Measurements from ENCODE around the gene UGT1A6. TPM values are rescaled to one million over a fixed set of nuclear protein-coding genes. Genes with fewer than 3 reads are reported as not detected.

UGT1A6 gene
- total and polyA plus RNA-seq, 2 experiments from 2014 or later = not detected

DNA sequence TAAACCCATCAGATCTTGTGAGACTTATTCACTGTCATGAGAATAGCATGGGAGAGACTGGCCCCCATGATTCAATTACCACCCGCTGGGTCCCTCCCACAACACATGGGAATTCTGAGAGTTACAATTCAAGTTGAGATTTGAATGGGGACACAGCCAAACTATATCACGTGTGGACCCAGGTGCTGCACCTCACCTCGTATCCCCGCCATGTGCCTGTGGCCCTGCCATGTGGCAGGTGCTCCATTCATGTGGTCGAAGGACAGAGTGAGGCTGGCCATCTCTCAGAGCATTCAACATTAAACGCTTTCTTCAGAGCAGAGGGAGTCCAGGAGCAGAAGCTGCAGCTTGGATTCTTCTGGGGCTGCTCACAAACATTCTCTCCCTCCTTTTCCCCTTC lies 117.7 kb downstream of the UGT1A6 start:
- no peaks in the 10 kb centered on the region for H3K4me1 ChIP-seq (ENCODE audit: insufficient read depth)
- no peak overlapping the region for H3K4me2 ChIP-seq
- H3K27ac Mint-ChIP-seq = no peak overlapping the region
- no peaks in the 10 kb centered on the region for H3K79me2 ChIP-seq (replicated peaks; ENCODE audit: insufficient read depth)
- no peaks in the 10 kb centered on the region for H4K20me1 ChIP-seq (replicated peaks; ENCODE audit: insufficient read depth)
- no peaks in the 10 kb centered on the region for H3F3A ChIP-seq (replicated peaks; ENCODE audit: low read depth)
- H3K36me3 ChIP-seq (ENCODE audit: insufficient read depth) = no peaks in the 10 kb centered on the region
- H3K9me2 ChIP-seq (ENCODE audit: insufficient read depth) = peaks cover 6% of the 10 kb centered on the region
- no peak overlapping the region for H3K4me3 ChIP-seq
- H3K4me1 Mint-ChIP-seq = no peaks in the 10 kb centered on the region
- DNase-seq (ENCODE audit: low spot score) (no peak), ATAC-seq (no peak)
- peaks cover 2% of the 10 kb centered on the region for H3K27me3 Mint-ChIP-seq (ENCODE audit: insufficient read depth, low read depth, poor library complexity)
- no peaks in the 10 kb centered on the region for H3K36me3 Mint-ChIP-seq (ENCODE audit: low read depth)
- TF ChIP-seq JUNB (IDR thresholded peaks at IDR 0.05; ENCODE audit: unreplicated experiment) = no peak
- TF ChIP-seq, protein P1, sequence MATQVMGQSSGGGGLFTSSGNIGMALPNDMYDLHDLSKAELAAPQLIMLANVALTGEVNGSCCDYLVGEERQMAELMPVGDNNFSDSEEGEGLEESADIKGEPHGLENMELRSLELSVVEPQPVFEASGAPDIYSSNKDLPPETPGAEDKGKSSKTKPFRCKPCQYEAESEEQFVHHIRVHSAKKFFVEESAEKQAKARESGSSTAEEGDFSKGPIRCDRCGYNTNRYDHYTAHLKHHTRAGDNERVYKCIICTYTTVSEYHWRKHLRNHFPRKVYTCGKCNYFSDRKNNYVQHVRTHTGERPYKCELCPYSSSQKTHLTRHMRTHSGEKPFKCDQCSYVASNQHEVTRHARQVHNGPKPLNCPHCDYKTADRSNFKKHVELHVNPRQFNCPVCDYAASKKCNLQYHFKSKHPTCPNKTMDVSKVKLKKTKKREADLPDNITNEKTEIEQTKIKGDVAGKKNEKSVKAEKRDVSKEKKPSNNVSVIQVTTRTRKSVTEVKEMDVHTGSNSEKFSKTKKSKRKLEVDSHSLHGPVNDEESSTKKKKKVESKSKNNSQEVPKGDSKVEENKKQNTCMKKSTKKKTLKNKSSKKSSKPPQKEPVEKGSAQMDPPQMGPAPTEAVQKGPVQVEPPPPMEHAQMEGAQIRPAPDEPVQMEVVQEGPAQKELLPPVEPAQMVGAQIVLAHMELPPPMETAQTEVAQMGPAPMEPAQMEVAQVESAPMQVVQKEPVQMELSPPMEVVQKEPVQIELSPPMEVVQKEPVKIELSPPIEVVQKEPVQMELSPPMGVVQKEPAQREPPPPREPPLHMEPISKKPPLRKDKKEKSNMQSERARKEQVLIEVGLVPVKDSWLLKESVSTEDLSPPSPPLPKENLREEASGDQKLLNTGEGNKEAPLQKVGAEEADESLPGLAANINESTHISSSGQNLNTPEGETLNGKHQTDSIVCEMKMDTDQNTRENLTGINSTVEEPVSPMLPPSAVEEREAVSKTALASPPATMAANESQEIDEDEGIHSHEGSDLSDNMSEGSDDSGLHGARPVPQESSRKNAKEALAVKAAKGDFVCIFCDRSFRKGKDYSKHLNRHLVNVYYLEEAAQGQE (IDR thresholded peaks at IDR 0.05; ENCODE audit: unreplicated experiment) = no peak
- TF ChIP-seq, protein P2, sequence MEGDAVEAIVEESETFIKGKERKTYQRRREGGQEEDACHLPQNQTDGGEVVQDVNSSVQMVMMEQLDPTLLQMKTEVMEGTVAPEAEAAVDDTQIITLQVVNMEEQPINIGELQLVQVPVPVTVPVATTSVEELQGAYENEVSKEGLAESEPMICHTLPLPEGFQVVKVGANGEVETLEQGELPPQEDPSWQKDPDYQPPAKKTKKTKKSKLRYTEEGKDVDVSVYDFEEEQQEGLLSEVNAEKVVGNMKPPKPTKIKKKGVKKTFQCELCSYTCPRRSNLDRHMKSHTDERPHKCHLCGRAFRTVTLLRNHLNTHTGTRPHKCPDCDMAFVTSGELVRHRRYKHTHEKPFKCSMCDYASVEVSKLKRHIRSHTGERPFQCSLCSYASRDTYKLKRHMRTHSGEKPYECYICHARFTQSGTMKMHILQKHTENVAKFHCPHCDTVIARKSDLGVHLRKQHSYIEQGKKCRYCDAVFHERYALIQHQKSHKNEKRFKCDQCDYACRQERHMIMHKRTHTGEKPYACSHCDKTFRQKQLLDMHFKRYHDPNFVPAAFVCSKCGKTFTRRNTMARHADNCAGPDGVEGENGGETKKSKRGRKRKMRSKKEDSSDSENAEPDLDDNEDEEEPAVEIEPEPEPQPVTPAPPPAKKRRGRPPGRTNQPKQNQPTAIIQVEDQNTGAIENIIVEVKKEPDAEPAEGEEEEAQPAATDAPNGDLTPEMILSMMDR (conservative IDR thresholded peaks at IDR 0.05; ENCODE audit: low read depth in 2 of 2) = no peak
- no peak for TF ChIP-seq STAT1 (IDR thresholded peaks at IDR 0.05; ENCODE audit: unreplicated experiment)
- TF ChIP-seq CREB1 (CRISPR knock-in tag; IDR thresholded peaks at IDR 0.05; ENCODE audit: low read depth) = no peak
- TF ChIP-seq, protein P3, sequence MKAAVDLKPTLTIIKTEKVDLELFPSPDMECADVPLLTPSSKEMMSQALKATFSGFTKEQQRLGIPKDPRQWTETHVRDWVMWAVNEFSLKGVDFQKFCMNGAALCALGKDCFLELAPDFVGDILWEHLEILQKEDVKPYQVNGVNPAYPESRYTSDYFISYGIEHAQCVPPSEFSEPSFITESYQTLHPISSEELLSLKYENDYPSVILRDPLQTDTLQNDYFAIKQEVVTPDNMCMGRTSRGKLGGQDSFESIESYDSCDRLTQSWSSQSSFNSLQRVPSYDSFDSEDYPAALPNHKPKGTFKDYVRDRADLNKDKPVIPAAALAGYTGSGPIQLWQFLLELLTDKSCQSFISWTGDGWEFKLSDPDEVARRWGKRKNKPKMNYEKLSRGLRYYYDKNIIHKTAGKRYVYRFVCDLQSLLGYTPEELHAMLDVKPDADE (IDR thresholded peaks at IDR 0.05) = no peak
- no peak for TF ChIP-seq NANOG (IDR thresholded peaks at IDR 0.05; ENCODE audit: borderline replicate concordance)
- TF ChIP-seq ZNF331 (CRISPR knock-in tag; IDR thresholded peaks at IDR 0.05; ENCODE audit: low read depth) = no peak
- no peak for TF ChIP-seq POLR2AphosphoS5 (IDR thresholded peaks at IDR 0.05; ENCODE audit: low read depth)
- TF ChIP-seq, protein P4, sequence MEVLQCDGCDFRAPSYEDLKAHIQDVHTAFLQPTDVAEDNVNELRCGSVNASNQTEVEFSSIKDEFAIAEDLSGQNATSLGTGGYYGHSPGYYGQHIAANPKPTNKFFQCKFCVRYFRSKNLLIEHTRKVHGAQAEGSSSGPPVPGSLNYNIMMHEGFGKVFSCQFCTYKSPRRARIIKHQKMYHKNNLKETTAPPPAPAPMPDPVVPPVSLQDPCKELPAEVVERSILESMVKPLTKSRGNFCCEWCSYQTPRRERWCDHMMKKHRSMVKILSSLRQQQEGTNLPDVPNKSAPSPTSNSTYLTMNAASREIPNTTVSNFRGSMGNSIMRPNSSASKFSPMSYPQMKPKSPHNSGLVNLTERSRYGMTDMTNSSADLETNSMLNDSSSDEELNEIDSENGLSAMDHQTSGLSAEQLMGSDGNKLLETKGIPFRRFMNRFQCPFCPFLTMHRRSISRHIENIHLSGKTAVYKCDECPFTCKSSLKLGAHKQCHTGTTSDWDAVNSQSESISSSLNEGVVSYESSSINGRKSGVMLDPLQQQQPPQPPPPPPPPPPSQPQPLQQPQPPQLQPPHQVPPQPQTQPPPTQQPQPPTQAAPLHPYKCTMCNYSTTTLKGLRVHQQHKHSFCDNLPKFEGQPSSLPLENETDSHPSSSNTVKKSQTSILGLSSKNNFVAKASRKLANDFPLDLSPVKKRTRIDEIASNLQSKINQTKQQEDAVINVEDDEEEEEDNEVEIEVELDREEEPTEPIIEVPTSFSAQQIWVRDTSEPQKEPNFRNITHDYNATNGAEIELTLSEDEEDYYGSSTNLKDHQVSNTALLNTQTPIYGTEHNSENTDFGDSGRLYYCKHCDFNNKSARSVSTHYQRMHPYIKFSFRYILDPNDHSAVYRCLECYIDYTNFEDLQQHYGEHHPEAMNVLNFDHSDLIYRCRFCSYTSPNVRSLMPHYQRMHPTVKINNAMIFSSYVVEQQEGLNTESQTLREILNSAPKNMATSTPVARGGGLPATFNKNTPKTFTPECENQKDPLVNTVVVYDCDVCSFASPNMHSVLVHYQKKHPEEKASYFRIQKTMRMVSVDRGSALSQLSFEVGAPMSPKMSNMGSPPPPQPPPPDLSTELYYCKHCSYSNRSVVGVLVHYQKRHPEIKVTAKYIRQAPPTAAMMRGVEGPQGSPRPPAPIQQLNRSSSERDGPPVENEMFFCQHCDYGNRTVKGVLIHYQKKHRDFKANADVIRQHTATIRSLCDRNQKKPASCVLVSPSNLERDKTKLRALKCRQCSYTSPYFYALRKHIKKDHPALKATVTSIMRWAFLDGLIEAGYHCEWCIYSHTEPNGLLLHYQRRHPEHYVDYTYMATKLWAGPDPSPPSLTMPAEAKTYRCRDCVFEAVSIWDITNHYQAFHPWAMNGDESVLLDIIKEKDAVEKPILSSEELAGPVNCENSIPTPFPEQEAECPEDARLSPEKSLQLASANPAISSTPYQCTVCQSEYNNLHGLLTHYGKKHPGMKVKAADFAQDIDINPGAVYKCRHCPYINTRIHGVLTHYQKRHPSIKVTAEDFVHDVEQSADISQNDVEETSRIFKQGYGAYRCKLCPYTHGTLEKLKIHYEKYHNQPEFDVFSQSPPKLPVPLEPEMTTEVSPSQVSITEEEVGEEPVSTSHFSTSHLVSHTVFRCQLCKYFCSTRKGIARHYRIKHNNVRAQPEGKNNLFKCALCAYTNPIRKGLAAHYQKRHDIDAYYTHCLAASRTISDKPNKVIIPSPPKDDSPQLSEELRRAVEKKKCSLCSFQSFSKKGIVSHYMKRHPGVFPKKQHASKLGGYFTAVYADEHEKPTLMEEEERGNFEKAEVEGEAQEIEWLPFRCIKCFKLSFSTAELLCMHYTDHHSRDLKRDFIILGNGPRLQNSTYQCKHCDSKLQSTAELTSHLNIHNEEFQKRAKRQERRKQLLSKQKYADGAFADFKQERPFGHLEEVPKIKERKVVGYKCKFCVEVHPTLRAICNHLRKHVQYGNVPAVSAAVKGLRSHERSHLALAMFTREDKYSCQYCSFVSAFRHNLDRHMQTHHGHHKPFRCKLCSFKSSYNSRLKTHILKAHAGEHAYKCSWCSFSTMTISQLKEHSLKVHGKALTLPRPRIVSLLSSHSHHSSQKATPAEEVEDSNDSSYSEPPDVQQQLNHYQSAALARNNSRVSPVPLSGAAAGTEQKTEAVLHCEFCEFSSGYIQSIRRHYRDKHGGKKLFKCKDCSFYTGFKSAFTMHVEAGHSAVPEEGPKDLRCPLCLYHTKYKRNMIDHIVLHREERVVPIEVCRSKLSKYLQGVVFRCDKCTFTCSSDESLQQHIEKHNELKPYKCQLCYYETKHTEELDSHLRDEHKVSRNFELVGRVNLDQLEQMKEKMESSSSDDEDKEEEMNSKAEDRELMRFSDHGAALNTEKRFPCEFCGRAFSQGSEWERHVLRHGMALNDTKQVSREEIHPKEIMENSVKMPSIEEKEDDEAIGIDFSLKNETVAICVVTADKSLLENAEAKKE (CRISPR knock-in tag; IDR thresholded peaks at IDR 0.05) = no peak
- H3K27me3 ChIP-seq (ENCODE audit: insufficient read depth) = no peaks in the 10 kb centered on the region
- H3K4me3 Mint-ChIP-seq = no peak overlapping the region
- peaks cover 5% of the 10 kb centered on the region; the same call in 2 of the 3 replicates for H3K9me3 Mint-ChIP-seq
- H2AFZ ChIP-seq = no peak overlapping the region
- H3K27ac ChIP-seq (ENCODE audit: low read depth) = no peak overlapping the region

Measured in GM23338 (cell line).